GM19438 (cell line): ENCODE results near the gene SIGLEC6.

ENCODE experiments used
- ATAC-seq: cut with Tn5 transposase; IDR thresholded peaks from one replicate; pipeline ENCODE4 v1.9.1; 2021; ENCODE audit warnings: low read depth; ENCODE audit not compliant: unreplicated experiment

SIGLEC6 gene

GRCh38 chr19:51531349-51532315, at the start of gene SIGLEC6:
SIGLEC6 (minus strand) TSS chr19:51531670; CDS start chr19:51531648, 22 bp downstream.
- no peak for ATAC-seq

GRCh38 chr19:51576850-51577249, 45.4 kb upstream of the SIGLEC6 start:
- ATAC-seq, result no peak

- ATAC-seq, result no peak
These were observed 41.9 kb upstream of the SIGLEC6 start for GRCh38 chr19:51573331-51573730.

- no peak for ATAC-seq
These were observed 41.4 kb upstream of the SIGLEC6 start for GRCh38 chr19:51572908-51573307.

DNA sequence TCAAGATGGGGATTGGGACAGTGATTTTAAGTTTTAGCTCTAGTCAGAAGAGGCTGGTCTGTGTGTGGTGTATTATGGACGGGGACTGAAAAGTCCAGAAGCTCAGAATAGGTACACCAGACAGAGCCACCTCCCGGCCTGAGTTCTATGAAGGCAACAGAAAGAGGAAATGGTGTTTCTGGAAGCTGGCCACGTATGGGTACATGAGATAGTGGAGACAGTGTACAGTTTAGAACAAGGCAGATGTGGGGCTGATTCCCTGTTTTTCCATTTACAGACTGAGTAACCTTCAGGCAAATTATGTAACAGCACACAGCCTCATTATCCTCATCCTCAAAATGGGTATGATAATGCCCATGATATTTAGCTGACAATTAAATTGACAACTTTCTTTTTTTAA, 40.9 kb upstream of the SIGLEC6 start:
- no peak for ATAC-seq

DNA sequence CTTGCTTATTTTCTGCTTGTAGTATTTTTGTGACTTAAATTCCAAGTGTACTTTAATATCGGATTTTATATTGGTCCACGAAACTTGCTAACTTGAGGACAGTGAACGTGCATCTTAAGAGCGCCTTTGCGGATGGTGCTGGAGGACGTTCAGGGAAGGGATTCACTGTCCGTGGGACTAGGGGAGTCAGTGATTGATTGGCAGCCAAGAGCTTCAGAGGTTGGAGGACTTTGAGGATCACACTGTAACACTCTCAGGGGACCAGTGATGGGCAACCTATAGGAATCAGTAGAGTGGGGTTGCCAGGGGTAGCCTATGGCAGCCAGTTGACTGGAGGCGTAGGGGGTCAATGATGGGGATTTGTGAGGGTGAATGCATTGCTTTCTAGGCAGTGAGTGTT, 40.1 kb upstream of the SIGLEC6 start:
- no peak for ATAC-seq

DNA sequence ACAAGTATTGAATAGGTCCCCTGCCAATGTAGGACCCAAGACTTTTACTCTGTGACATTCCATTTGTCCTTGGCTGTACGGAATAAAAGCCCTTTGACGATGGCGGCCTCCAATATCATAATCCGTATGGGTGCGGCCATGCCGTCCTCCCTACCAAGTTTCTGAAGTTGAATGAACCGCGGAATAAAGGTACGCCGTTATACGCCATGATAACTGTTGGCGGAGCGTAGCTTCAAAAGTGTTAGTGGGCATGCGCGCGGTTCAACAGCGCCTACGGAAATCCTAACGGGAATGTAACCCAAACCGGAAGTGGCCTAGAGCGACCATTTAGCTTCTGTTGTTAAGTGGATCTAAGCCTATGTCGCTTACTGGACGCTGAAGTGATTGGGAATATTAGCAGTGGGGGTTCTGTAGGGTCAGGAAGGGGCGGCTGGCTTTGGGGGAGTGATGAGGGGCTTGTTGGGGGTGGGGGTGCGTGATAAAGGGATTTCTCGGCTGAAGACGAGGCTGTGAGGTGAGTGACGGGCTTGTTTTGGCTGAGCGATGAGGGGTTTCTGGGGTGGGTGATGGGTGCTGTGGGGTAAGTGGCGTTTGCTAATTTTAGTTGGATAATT, 39.6 kb upstream of the SIGLEC6 start, which contains the start of gene ZNF175:
ZNF175 (plus strand) TSS at position 322 of the 614 bp plus-strand sequence. CDS start 2,047 bp downstream, outside the sequence.
- ATAC-seq, result no peak

DNA sequence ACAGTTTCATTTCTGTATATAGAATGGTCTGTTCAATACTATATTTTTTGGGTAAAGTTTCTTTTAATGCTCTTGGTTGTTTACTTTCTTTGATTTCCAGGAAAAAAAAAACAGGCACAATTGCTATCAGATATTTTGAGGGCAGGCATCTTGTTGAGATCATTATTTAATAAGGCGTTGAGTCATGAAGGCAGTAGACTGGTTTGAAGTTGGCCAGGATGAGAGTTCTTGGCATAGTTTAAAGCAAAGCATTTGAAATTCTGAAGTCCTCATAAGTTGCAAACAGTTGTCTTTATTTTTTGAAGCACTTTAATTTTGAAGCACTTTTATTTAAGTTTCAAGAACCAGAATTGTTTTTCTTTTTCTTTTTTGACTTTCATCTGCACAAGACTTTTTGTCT, 37.0 kb upstream of the SIGLEC6 start:
- ATAC-seq, result no peak

DNA sequence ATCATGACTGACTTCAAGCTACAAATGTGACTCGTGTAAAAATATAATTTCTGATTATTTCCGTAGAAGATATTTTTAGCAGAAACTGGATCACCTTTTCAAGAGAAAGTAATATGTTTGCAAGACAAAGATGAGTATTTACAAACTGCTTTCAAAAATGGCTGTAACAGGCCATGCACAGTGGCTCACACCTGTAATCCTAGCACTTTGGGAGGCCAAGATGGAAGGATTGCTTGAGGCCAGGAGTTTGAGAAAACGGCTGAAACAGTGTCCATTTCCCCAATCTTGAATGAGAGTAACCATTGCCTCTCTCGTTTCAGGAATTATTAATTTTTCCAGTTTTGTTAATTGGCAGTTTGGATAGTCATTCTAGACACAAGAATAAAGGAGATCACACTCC, 36.1 kb upstream of the SIGLEC6 start:
- no peak for ATAC-seq

DNA sequence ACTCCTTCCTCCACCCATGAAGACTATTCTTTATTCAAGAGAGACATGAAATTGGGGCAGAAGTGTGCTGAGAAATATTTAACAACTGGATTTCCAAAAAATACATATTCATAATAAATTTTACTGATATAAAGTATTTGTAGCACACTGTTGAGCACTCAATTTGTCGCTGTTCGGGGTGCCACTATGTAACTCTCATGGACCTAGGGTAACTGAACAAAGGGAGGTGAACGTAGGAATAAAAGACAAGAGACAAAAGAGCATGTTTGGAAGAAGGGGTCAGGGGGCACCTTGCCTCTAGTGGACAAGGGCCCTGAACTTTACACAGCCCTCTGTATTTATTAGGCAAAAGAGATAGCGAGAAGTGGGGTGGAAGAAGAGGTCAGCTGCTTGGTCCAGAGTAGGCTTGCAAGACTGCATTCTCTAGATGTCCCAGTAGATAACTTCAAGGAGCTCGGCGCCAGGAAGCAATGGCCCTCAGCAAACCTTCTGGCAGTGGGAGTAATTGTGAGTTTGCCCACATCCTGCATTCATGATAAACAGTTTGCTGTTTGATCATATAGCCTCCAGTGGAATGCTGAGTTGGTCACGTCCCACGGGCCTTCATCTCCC, 35.1 kb upstream of the SIGLEC6 start:
- no peak for ATAC-seq

GRCh38 chr19:51565583-51565982, 34.1 kb upstream of the SIGLEC6 start:
- ATAC-seq, result no peak

- no peak for ATAC-seq
These were observed 33.3 kb upstream of the SIGLEC6 start for GRCh38 chr19:51564791-51565190.

DNA sequence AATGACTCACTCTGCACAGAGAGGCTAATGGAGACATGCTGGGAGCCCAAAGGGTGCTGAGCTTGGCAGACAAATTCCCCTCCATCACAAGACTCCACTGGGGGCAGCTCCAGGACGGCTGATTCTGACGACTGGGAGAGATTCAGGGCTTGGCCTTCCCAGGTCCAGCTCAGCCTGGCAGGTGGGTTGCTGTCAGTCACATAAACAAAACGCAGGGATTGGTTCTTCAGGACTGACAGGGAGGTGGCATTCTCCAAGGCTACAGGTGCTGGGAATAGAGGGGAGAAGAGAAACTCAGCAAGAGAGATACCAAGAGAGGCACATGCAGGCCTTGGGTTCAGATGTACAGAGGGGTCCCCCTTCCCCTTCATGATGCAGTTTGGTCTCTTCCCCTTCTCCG, 28.9 kb upstream of the SIGLEC6 start:
- ATAC-seq, result no peak

GRCh38 chr19:51559240-51559639, 27.8 kb upstream of the SIGLEC6 start:
- no peak for ATAC-seq

- ATAC-seq, result no peak
These were observed 21.7 kb upstream of the SIGLEC6 start for GRCh38 chr19:51552996-51553725.

DNA sequence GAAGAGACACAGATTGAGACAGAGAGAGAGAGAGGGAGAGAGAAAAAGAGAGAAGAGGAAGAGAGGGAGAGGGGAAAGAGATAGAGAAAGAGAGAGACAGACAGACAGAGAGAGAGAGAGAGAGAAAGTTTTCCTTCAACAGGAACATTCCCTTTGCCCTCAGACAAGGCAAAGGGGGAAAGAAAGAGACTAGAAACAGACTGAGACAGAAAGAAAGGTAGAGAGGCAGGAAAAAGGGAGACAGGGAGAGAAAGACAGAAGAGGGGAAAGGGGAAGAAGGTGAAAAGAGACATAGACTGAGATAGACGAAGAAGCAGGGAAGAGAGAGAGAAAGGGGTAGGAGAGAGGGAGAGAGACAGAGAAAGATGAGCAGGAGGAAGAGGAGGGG, 21.1 kb upstream of the SIGLEC6 start:
- no peak for ATAC-seq

- no peak for ATAC-seq
These were observed 20.4 kb upstream of the SIGLEC6 start for GRCh38 chr19:51551673-51552432.

- no peak for ATAC-seq
These were observed 19.6 kb upstream of the SIGLEC6 start for GRCh38 chr19:51550848-51551672.
